Glomerular visceral epithelial cell (primary cell): ENCODE measurements around the gene KIF21B.

ENCODE experiments used
- DNase-seq: peaks from one replicate; pipeline ENCODE4 v3.0.0-alpha.2; 2016; ENCODE audit errors: extremely low spot score

KIF21B gene

DNA sequence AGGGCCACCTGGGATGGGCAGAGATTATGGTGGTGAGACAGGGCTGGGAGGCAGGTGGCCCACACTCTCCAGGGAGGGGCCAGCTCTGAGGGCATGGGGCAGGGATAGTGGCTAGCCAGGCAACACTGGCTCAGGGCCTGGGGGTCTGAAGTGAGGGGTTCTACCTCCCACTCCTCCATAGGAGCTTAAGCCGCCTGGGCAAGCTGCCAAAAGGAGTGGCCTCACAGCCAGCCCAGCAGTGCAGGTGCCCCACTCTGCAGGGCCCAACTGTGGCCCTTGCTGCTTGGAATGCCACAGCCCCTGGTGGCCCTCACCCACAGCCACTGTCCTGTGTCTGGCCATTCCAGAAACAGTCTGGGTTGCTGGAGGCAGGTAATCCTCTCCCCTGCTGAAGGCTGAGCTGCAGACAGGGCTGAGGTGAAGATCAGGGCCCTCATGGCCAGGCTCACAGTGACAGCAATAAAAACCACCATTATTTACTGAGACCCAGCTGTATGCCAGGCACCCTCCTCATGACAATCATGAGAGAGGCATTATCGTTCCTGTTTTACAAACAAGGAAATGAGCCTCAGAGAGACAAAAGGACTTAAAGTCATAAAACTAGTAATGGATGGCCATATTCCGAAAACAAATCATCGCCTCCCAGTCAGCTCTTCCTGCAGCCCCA, 31.0 kb downstream of the KIF21B start:
- no peak for DNase-seq

- no peak for DNase-seq
Measured at GRCh38 chr1:200991097-200991614, 32.4 kb downstream of the KIF21B start.

DNA sequence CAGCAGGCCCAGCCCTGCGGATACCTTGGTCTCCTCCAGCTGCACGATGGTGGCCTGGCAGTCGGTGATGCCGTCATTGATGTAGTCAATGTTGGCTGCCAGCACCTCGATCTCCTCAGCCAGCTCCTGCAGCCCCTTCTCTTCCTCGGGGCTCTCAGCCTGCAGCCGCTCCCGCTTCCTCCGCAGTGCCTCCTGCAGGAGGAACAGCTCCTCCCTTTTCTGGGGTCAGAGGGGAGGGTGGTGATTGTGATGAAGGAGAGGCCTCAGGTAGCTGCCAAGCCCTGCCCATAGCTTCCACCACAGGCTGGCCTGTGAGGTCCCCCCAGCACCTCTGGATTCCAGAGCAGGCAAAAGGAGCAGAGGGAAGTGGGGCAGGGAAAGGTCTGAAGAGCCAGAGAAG, 33.4 kb downstream of the KIF21B start:
- DNase-seq = no peak

DNA sequence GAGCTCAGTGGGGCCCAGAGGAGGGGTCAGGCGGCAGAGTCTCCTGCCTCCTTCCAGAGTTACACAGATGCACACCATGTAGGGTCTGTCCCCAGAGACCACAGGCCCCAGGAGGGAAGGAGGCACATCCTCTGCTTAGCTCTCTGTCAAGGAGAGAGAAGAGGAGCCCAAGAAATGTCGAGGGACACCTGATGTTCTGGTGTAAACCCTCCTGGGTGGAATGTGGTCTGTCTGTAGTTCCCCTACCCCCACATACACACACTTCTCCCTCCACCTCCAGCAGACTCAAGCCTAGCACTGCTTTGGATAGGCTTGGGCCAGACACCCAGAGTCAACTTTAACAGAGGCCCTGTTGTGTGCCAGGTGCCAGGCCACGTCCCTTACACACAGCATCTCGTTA, 34.2 kb downstream of the KIF21B start:
- DNase-seq = no peak

DNA sequence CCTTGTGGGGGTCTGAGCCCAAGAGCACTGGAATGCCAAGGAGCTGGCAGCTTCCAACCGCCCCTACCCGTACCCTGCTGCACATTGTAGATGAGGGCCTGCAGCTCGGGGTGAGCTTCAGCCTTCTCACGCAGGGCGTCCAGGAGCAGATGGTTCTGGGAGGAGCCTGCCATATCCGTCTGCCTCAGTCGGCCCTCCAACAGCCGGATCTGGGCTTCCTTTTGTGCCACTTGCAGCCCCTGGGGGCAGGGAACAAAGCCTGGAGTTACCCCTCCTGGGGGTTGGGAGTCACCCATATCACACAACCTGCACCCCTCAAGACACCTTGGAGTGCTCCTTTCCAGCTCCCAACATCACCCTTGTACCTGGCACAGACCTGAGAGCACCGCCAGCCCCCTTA, 34.8 kb downstream of the KIF21B start:
- no peak for DNase-seq

- DNase-seq = no peak
Measured at GRCh38 chr1:200985481-200985880, 38.0 kb downstream of the KIF21B start.

- DNase-seq = no peak
Measured at GRCh38 chr1:200983035-200983561, 40.4 kb downstream of the KIF21B start.

DNA sequence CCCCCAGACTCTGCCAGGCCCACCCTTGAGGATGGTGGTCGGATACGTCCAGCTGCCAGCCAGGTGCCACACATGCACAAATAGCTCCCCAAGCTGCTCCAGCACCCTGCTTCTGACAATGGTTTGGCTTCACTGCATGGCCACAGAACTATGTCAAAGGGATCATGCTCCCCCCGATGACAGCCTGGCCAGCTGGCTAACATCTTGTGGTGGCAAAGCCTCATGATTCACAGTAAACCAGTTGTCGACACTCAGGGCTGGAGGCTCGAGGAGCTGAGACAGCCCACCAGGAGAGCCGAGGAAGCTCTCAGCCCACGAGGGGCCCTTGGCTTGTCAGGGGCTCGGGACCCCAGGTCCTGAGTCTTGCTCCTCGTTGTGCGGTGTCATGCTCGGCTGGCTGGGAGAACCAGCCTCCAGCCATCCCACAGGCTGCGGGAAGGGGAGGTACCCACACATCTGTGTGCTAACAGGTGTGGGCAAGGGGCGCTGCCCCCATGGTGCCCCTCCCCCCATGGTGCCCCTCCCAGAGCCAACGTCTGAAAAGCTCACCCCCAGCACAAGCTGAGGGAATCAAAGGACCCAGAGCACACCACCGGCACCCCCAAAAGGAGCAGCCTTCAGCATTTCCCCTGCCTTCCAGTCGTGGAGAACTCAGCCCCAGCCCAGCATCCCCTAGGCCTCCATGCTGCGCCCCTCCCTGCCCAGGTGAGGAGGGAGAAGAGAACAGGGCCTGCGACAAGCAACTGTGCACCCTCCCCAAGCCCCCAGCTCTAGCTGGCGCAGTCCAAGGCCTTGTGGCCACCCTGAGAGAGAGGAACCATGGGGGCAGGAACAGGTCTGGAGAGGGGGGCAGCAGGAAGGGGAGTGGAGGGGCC, 41.2 kb downstream of the KIF21B start:
- peak; percentile 5 for DNase-seq

GRCh38 chr1:200981278-200981677, 42.2 kb downstream of the KIF21B start:
- DNase-seq = no peak

- no peak for DNase-seq
Measured at GRCh38 chr1:200980873-200981272, 42.6 kb downstream of the KIF21B start.

DNA sequence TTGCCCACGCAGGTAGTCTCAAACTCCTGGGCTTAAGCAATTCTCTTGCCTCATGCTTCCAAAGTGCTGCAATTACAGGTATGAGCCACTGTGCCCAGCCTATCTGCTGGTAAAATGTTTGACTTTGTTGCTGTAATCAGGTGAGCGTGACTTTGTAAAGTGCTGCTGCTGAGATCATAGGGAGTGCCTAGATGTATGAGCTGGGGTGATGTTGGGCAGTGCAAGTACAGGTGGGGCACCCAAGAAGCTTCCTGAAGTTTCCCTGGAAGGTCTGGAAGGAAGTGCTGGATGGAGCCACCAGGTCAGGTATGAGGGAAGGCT, 43.1 kb downstream of the KIF21B start:
- DNase-seq = no peak

DNA sequence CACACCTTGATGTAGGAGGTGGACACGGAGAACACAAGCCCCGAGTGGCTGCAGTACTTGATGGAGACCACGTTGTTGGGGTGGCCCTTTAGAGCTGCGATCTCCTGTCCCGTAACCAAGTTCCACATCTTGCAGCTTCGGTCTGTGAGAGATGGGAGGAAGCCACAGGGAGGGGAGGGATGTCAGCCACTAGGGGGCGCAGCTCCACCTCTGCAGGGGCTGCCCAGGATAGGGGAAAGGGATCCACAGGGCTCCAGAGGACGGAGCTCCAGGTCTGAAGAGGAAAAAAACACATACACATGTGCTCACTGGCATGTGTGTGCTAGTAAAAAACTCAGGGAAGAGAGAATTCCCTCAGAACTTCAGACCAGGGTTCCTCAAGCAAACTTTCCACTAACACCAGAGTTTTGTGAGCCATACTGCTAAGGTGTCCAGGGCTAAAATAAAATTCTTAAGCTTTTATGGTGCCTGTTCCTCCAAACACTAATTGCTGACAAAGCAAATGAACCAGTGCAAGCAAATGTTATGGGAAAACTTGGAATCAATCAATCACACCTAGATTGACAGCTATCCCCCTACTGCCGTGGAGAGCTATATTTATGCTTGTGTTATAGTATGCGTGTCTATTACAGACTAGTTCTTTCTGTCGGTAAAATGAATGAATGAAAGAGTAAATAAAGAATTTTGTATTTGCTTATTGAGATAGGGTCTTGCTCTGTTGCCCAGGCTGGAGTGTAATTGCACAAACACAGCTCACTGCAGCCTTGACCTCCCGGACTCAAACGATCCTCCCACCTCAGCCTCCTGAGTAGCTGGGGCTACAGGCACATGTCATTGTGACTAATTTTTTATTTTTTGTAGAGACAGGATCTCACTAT, 43.7 kb downstream of the KIF21B start:
- peak; percentile 17 for DNase-seq

DNA sequence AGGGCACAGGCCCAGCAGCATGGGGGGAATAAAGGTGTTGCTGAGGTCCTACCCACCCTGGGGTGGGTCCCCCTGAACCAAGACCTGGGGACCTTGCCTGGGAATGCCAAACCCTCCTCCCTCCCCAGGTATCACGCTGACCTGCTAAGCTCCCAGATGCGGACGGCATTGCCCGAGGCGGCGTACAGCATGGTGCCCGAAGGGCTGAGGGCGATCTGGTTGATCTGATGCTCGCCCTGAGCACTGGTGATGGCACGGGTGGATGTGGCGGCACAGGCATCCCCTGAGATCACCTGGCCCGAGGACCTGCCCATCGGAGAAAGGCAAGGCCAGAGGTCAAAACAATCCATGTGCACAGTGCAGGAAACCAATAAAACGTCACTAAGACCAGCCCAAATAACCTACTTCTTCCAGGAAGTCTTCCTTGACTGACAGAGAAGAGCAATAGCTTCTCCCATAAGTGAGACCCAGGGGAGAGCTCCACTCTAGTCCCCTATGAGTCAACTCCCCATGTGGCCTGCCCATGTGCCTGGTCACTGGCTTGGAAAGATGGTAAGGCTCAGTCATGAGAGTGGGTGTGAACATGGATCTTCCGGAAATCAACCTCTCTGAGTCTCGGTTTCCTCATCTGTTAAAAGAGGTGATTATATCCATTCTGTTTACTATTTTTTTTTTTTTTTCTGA, 46.3 kb downstream of the KIF21B start:
- DNase-seq = no peak

- DNase-seq = no peak
Measured at GRCh38 chr1:200976634-200977033, 46.9 kb downstream of the KIF21B start.

DNA sequence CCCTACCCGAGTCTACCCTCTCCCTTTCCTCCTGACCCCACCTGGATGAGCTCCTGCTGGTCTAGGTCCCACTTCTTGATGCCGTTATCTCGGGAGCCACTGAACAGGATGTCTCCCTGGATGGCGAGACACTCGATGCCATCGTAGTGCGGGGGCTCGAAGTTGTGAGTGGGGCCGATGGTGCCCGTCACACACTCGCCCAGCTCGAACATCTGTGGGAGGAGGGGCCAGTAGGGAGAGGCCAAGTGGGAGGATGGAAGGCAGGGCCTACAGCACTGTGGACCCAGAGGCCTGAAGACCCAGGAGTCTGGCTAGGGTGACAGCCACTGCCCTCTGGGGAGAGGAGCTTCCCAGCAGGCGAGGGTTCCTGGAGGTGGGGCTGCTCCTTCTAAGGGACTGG, 48.1 kb downstream of the KIF21B start:
- DNase-seq = no peak

GRCh38 chr1:200974711-200975110, 48.8 kb downstream of the KIF21B start:
- no peak for DNase-seq

DNA sequence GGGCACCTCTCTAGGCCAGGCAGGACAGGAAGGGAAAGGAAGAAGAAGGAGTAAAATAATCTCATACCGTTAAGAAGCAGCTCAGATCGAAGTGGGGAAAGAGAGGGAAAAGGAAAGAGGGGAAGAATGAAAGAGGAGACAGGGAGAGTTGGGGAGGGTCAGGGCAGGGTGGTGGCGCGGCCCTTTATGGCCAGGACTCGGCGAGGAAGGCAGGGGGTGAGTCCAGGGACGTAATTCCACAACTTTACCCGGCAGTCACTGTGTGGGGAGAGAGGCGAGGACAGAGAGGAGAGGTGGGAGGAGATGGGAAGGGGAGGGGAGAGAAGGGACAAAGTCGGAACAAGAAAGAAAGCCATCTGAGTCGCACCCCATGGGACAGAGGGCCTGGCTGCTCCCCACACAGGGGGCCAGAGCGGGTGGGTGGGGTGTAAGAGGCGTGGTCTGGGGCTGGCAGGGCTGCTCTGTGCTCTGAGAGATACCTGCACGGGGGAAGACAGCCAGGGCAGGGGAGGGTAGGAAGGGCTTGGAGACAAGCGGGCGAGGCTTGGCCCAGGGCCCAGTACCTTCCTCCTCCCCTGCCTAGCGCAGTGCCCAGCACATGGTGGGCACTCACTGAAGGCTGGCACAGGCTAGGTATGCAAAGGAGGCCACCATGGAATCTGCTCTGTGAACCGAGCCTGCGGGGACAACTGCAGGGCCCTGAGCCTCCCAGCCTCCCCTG, 49.4 kb downstream of the KIF21B start:
- no peak for DNase-seq

- DNase-seq = no peak
Measured at GRCh38 chr1:200972985-200973742, 50.4 kb downstream of the KIF21B start.

DNA sequence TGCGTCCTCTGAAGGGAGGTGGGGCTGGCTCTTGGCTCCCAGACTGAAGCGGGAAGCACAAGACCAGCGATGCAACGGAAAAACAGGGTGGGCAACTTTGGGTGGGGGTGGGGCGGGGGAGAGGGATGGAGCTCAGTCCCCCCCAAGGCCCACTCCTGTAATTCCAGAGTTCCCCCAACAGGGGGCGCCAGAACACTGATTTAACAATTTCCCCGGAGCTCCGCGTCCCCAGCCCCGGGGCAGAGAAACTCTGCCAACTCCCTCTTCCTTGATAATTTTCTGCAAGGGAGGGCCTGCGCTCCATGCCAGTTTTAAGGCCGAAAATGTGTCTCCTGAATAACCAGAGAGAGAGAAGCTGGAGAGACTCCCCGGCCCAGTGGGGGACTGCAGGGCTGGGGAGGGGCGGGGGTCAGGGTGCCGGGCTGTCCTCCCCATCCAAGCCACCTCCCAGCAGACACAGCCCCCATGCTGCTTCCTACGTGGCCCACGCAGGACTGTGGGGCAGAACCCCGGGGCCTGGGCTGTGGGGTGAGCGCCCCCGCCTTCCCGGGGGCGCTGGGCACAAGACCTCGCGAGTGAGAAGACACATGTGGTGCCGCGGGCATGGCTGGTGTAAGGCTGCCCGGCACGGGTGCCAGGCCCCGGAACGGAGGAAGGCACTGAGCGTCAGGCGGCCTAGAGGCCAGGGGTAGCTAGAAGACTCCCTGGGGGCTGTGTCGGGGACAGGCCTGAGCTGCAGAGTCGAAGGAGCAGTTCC, 51.4 kb downstream of the KIF21B start:
- DNase-seq = peak; percentile 60
